HG03521 (cell line): ENCODE results near the gene CARMIL3.

ENCODE experiments used
- ATAC-seq: cut with Tn5 transposase; IDR thresholded peaks from one replicate; pipeline ENCODE4 v1.9.1; 2021; ENCODE audit warnings: mild to moderate bottlenecking, moderate library complexity; ENCODE audit not compliant: unreplicated experiment

The CARMIL3 gene

DNA sequence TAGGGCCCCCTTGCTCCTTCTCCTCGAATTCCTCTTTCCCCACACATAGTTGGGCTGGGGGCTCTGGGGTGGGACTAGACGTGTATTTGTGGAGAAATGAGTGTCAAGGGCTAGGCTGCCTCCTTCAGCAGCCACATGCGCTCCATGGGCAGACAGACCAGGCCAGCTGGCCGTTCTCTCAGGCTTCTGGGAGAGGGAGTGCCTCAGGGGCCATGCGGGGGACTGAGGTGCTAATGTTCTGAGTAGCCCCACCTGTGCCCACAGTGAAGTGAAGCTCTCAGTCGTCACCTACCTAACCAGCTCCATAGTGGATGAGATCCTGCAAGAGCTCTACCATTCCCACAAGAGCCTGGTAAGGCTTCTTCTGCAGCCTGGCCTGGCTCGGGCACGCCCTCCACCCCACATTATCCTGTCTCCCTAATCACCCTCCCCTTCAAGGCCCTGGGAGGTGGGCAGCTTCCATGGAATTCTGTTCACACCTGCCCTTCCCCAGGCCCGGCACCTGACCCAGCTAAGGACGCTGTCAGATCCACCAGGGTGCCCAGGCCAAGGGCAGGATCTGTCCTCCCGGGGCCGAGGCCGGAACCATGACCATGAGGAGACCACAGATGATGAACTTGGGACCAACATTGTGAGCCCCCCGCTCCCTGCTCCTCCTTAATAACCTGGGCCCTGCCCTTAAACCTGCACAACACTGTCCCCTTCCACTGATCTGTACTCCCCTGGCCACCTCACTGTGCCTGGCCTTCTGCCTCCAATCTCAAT, 10.6 kb downstream of the CARMIL3 start:
- no peak for ATAC-seq

GRCh38 chr14:24063263-24063836, 11.5 kb downstream of the CARMIL3 start:
- ATAC-seq: no peak

- no peak for ATAC-seq
Measured at GRCh38 chr14:24064091-24064795, 12.4 kb downstream of the CARMIL3 start.

- ATAC-seq: no peak
Measured at GRCh38 chr14:24064856-24065255, 13.0 kb downstream of the CARMIL3 start.

GRCh38 chr14:24065408-24065807, 13.6 kb downstream of the CARMIL3 start:
- ATAC-seq: no peak

- no peak for ATAC-seq
Measured at GRCh38 chr14:24066496-24067132, 14.8 kb downstream of the CARMIL3 start.

- ATAC-seq: no peak
Measured at GRCh38 chr14:24067133-24068082, 15.6 kb downstream of the CARMIL3 start.

DNA sequence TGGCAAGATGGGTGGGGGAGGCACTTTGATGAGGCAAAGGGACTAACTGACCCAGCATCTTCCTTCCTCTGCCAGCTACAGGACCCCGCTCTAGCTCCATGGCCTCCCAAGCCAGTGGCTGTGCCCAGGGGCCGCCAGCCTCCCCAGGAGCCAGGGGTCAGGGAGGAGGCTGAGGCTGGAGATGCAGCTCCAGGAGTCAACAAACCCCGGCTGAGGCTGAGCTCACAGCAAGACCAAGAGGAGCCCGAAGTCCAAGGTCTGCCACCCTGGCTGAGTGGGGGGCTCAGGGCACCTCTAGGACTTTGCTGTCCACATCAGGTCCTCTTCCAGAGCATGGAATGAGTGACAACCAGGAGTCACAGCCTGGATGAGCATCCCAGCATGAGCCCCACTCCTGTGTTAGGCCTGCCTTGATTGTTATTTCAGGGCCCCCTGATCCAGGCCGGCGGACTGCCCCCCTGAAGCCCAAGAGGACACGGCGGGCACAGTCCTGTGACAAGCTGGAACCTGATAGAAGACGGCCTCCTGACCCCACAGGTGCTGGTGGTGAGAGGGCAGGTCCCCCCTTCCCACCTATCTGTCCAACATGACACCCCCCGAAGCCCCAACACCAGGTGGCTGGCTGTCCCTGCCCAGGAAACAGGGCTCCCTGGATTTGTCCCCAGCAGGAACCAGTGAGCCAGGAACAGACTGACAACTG, 17.1 kb downstream of the CARMIL3 start:
- ATAC-seq: no peak

- no peak for ATAC-seq
Measured at GRCh38 chr14:24069411-24069735, 17.6 kb downstream of the CARMIL3 start.

GRCh38 chr14:24070285-24071143, 18.7 kb downstream of the CARMIL3 start:
- no peak for ATAC-seq

DNA sequence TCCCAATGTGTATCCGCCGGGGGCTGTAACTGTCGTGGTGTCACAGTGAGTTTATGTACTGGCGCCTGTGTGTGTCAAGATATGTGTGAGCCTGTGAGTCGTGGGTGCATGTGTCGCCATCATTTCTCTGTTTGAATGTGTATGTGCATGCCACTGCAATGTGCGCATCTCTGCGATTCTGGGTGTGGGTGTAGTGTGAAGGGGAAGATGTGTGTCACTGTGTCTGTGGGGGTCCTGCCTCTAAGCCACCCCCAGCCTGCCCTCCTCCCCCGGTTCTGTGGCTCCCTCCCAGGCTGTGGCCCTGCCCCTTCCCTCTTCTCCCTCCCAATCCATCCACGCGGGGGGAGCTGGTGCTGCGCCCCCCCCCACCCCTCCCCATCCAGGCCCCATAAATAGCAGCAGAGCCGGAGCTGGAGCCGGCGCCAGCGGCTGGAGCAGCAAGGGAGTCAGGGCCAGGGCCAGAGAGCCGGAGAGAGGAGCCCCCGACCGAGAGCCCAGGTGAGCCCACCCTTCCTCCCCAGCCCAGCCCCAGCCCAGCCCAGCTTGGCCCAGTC, 19.4 kb downstream of the CARMIL3 start, which contains the start of gene CPNE6:
Gene CPNE6 (plus strand): TSS at position 419 of the 554 bp plus-strand sequence. CDS start 1,375 bp downstream, outside the sequence.
- ATAC-seq: no peak

- no peak for ATAC-seq
Measured at GRCh38 chr14:24071836-24072430, 20.1 kb downstream of the CARMIL3 start.

GRCh38 chr14:24072436-24072835, 20.6 kb downstream of the CARMIL3 start:
- ATAC-seq: no peak

DNA sequence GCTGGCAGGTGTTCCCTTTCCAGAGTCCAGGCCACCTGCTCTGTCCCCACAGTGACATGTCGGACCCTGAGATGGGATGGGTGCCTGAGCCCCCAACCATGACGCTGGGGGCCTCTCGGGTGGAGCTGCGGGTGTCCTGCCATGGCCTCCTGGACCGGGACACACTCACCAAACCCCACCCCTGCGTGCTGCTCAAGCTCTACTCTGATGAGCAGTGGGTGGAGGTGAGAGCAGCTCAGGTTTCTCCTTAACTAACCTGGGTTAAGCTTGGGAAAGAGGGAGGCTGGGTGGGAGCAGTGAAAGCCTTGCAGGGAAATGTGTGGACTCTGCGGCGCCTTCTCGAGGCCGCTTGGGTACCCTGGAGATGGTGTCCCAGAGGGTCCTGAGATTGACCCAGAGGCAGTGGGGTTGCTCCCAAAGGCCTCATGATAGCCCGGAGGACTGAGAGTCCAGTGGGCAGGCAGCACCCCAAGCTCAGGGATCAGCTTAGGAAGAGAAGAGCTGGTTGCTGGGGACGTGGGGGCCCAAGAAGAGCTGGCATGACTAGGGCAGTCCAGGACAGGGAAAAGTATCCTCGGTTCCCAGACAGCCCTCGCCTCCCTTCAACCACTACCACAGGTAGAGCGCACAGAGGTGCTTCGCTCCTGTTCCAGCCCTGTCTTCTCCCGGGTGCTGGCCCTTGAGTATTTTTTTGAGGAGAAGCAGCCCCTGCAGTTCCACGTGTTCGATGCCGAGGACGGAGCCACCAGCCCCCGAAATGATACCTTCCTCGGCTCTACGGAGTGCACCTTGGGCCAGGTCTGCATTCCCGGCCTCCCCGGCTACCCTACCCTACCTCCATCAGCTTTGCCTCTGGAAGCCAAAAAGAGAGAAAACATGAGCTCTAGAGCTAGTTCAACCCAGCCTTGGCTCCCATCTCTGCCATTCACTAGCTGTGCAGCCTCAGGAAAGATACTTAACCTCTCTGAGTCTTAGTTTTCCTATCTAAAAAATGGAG, 21.4 kb downstream of the CARMIL3 start:
- no peak for ATAC-seq

DNA sequence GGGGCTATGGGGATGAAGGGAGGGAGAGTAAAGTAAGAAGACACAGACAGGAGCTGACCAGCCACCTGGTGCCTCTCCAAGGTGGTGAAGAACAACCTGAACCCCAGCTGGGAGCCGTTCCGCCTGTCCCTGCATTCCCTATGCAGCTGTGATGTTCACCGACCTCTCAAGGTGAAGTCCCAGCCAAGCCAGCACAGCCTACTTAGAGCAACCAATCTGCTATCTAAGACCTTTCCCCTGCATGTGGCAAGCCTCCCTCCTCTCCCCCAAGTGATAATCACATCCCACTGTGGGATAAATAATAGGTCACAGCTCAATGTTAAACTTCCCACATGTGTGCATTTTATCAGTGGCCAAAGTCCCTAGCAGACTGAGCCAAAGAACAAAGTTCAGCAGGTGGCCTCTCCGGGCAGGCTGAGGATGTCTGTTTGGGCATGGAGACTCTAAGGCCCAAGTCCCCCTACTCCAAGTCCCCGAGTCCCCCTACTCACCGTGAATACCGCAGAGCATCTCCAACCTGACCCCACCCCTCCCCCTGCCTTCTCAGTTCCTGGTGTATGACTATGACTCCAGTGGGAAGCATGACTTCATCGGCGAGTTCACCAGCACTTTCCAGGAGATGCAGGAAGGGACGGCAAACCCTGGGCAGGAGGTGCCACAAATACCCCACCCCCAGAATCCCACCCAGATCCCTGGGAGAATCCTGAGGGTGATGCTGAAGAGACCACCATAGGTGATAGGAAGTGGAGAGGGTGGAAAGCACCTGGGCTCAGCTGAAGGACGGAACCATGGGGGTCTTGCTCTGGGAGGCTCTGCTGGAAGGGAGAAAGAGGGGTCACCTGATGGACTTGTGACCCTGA, 23.0 kb downstream of the CARMIL3 start:
- no peak for ATAC-seq
